Pulmonary artery endothelial cell (primary cell): ENCODE data around the gene COASY. TPM values are rescaled to one million over a fixed set of nuclear protein-coding genes. Genes with fewer than 3 reads are reported as not detected.
"Not testable (repeated sequence)": the region's sequence is repeated elsewhere in the genome, so short reads cannot be mapped to it uniquely, and the experiment has no call there.

ENCODE experiments used
- DNase-seq: peaks from one replicate; pipeline ENCODE4 v3.0.0-alpha.2; 2011; ENCODE audit warnings: low read depth, low spot score
- total RNA-seq: library from RNA; depleted of rRNA; stranded (reverse); fragments of >200 nt; gene quantifications from 2 replicates; pipeline ENCODE4 v1.2.3, GENCODE V29; 2014

COASY gene
- total RNA-seq, 1 donor from 2014 or later: 13.8 TPM

DNA sequence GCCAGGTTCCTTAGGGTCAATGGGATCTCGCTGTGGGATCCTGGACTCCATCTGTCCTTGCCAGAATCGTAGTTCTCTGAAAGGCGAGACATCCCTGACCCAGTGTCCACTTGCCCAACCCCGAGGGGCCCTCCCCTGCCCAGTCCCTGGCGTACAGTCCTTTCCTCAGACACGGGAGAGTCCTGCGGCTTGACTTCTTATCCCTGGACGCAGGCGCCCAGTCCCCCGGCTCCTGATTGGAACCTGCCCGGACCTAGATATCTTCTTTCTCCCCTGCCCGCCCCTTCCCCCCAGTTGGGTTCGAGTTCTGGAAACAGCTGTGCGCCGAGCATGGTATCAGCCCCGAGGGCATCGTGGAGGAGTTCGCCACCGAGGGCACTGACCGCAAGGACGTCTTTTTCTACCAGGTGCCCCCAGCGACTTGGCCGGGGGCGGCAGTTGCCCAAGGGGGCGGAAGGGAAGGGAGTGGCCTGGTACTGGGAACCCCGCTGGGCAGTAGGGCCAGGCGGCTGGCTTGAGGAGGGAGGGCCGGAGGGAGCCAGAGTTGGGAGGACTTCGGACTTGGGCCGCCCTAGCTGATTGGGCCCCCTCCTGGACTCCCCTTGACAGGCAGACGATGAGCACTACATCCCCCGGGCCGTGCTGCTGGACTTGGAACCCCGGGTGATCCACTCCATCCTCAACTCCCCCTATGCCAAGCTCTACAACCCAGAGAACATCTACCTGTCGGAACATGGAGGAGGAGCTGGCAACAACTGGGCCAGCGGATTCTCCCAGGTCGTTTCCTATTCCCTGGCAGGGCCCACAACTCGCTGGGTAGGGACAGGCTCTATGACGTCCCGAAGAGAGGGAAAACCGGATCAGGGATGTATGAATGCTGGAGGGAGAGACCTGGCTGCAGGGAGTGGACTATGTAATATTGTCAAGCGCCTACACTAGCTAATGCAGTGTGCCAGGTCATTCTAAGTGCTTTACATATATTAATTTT, 48.2 kb downstream of the COASY start:
- not testable (repeated sequence) for DNase-seq

DNA sequence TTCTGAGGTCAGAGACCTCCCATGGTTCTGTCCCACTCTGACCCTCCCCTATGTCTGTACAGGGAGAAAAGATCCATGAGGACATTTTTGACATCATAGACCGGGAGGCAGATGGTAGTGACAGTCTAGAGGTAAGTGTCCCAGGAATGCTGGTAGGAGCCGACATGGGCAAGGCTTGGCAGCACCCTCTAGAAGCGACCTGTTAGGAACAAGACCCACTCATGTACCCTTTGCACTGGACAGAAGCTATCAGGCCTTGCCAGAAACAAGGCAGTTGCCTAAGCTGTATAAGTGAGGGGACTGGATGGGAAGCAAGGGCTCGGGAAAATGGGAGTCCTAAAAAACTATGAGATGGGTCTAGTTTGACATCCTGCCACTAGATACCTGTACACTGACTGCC, 50.1 kb downstream of the COASY start:
- DNase-seq: no peak

DNA sequence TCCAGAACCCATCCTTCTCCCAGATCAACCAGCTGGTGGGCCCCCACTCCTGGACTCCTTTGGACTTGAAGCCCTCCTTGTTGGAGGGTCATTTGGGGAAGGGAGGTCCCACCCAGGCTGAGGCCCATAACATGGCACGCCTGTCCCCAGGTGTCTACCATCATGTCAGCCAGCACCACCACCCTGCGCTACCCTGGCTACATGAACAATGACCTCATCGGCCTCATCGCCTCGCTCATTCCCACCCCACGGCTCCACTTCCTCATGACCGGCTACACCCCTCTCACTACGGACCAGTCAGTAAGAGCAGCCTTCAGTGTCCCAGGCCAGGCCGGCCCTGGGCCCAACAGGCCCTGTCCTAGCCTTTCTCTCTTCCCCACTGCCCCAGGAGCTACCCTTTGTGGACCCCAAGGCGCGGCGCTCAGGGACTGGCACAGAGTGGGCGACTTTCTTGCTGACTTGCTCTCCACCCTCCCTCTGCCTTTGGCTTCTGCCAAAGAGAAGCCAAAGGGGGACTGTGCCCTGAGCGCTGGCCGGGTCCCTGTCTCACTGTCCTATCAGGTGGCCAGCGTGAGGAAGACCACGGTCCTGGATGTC, 51.8 kb downstream of the COASY start:
- no peak for DNase-seq

Other genes starting within 250 kb of the COASY start
- 99.0 and 132 TPM in 2 replicates for gene STAT3, start 173.7 kb upstream of the COASY start, total RNA-seq
- 817 and 880 TPM in 2 replicates for gene CAVIN1, start 138.9 kb upstream of the COASY start, total RNA-seq
- 20.8 and 21.9 TPM in 2 replicates for gene ATP6V0A1, start 103.3 kb upstream of the COASY start, total RNA-seq
- gene NAGLU, start 25.9 kb upstream of the COASY start, total RNA-seq: 23.2 and 30.3 TPM in 2 replicates
- 0.18 and 0.79 TPM in 2 replicates for gene HSD17B1, start 9.2 kb upstream of the COASY start, total RNA-seq
- gene MLX, start 5.0 kb downstream of the COASY start, total RNA-seq: 33.2 and 44.8 TPM in 2 replicates
- gene PSMC3IP, start 15.6 kb downstream of the COASY start, total RNA-seq: 7.6 and 9.2 TPM in 2 replicates
- gene RETREG3, start 47.2 kb downstream of the COASY start, total RNA-seq: 52.4 and 54.0 TPM in 2 replicates
- 24.3 and 42.7 TPM in 2 replicates for gene TUBG1, start 47.5 kb downstream of the COASY start, total RNA-seq
- gene TUBG2, start 97.1 kb downstream of the COASY start, total RNA-seq: 3.6 and 4.4 TPM in 2 replicates
- gene PLEKHH3, start 114.8 kb downstream of the COASY start, total RNA-seq: 6.3 and 8.5 TPM in 2 replicates
- 1.9 and 2.2 TPM in 2 replicates for gene CCR10, start 119.7 kb downstream of the COASY start, total RNA-seq
- 30.9 and 35.4 TPM in 2 replicates for gene CNTNAP1, start 120.4 kb downstream of the COASY start, total RNA-seq
- 7.5 and 13.4 TPM in 2 replicates for gene EZH1, start 182.9 kb downstream of the COASY start, total RNA-seq
- 2.1 and 5.4 TPM in 2 replicates for gene RAMP2, start 199.1 kb downstream of the COASY start, total RNA-seq
- 39.0 and 55.6 TPM in 2 replicates for gene VPS25, start 211.3 kb downstream of the COASY start, total RNA-seq
- gene WNK4, start 218.5 kb downstream of the COASY start, total RNA-seq: 0.33 and 2.6 TPM in 2 replicates
- 71.8 and 73.5 TPM in 2 replicates for gene COA3, start 236.6 kb downstream of the COASY start, total RNA-seq
- 0.04 TPM in 1 of 2 replicates, not detected in the other for gene CNTD1, start 236.7 kb downstream of the COASY start, total RNA-seq